Nephron progenitor cell (in vitro differentiated cells): ENCODE results near the gene MBLAC1.

ENCODE experiments used
- DNase-seq: peaks from one replicate; pipeline ENCODE4 v3.0.0; 2021
- H3K27ac Mint-ChIP-seq: 2 replicates; pipeline ENCODE4 v1.8.0; 2021; ENCODE audit warnings: mild to moderate bottlenecking, moderate library complexity, mixed read lengths
- H3K27me3 Mint-ChIP-seq: 2 replicates; pipeline ENCODE4 v1.8.0; 2021; ENCODE audit warnings: mild to moderate bottlenecking, low read depth, mixed read lengths; ENCODE audit not compliant: poor library complexity
- H3K36me3 Mint-ChIP-seq: 2 replicates; pipeline ENCODE4 v1.8.0; 2021; ENCODE audit warnings: low read depth, mixed read lengths
- H3K4me1 Mint-ChIP-seq: 2 replicates; pipeline ENCODE4 v1.8.0; 2021; ENCODE audit warnings: mixed read lengths
- H3K4me3 Mint-ChIP-seq: 2 replicates; pipeline ENCODE4 v1.8.0; 2021; ENCODE audit warnings: mild to moderate bottlenecking, moderate library complexity, mixed read lengths
- H3K9me3 Mint-ChIP-seq: 2 replicates; pipeline ENCODE4 v1.8.0; 2021; ENCODE audit warnings: mild to moderate bottlenecking, moderate library complexity, mixed read lengths
- CTCF ChIP-seq: fragments of 200-600 bp; sonication (generic); IDR thresholded peaks from 2 replicates; pipeline ENCODE4 v1.5.0; 2021; ENCODE audit warnings: antibody characterized with exemption

The MBLAC1 gene

DNA sequence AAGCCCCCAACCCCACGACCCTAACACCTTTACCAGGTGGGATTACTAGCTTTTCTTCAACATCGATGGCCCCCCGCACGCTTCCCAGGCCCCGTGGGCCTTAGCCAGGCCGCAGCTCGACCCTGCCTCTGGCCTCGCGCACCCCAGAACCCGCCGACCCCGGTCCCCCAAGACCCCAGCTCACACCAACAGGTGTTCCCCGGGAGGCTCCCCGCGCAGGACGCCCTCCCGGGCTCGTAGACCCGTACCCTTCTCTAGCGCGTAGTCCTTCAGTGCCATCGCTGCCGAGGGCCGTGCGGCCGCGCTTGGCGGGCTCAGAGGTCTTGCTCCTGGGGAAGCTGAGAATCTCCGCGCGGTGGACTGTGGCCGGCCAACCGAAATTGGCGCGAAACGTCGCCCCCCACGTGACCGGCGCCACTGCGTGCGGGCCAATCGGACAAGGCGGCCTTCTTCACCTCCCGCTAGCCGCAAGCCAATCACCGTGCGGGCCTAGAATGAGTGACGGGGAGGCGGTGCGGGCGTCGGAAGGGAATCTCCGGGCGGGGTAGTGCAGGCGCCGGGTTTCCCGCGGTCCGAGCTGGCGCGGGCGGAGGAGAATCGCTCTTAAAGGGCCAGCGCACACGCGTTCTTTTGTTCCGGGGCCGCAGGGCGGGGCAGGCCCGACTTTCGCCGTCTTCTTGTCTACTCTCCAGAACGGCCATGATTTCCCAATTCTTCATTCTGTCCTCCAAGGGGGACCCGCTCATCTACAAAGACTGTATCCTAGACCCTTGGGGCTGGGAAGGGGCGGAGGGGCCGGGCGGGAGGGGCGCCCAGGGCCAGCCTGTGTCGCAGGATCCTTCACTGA is 25.5 kb upstream of the MBLAC1 start, which contains the start of the genes AP4M1 and MCM7:
TSS of gene AP4M1 (plus strand) at position 628 of the 847 bp plus-strand sequence. CDS start at position 700, 72 bp downstream.
TSS of gene MCM7 (minus strand) at position 382 of the 847 bp plus-strand sequence. CDS start at position 279, 103 bp downstream.
- Mint-ChIP-seq H3K27ac (peak within 1 kb of the TSS; percentile 100), H3K4me3 (peak within 1 kb of the TSS; percentile 97), H3K36me3 (peaks cover 57% of the 10 kb centered on the region), H3K4me1 (peaks cover 58% of the 10 kb centered on the region), H3K27me3 (peaks cover 13% of the 10 kb centered on the region), H3K9me3 (no peaks in the 10 kb centered on the region)
- DNase-seq, result peak; percentile 98
- TF ChIP-seq CTCF, result no peak

- Mint-ChIP-seq H3K36me3 (peaks cover 40% of the 10 kb centered on the region), H3K27ac (peak overlapping the region; percentile 100)
- no peak for TF ChIP-seq CTCF
Measured at GRCh38 chr7:100102950-100103840, 23.6 kb upstream of the MBLAC1 start.

DNA sequence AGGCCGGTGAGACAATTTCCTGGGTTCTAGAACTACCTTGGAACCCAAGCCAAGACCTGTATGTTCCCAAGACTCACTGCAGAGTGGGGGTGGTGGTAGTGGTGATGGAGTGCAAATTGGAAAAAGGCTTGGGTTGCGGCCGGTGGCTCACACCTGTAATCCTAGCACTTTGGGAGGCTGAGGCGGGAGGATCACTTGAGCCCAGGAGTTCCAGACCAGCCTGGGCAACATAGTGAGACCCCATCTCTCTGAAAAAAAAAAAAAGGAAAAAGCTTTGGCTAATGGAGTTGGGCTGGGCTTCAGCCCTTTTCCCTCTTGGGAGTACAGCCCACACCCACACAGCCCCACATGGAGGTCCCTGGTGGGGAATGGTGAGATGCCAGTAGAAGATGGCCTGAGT is 21.2 kb upstream of the MBLAC1 start:
- H3K27me3 Mint-ChIP-seq, result peaks cover 9% of the 10 kb centered on the region
- no peak for TF ChIP-seq CTCF
- peaks cover 25% of the 10 kb centered on the region for H3K4me1 Mint-ChIP-seq
- no peak for DNase-seq
- H3K36me3 Mint-ChIP-seq, result peaks cover 35% of the 10 kb centered on the region
- H3K27ac Mint-ChIP-seq, result peak overlapping the region; percentile 74
- no peaks in the 10 kb centered on the region for H3K9me3 Mint-ChIP-seq
- H3K4me3 Mint-ChIP-seq, result no peak overlapping the region

More at GRCh38 chr7:100102950-100103840, 23.6 kb upstream of the MBLAC1 start:
- DNase-seq, result no peak
- no peaks in the 10 kb centered on the region for H3K9me3 Mint-ChIP-seq
- peaks cover 47% of the 10 kb centered on the region for H3K4me1 Mint-ChIP-seq
- H3K27me3 Mint-ChIP-seq, result peaks cover 13% of the 10 kb centered on the region
- peak overlapping the region; percentile 97 for H3K4me3 Mint-ChIP-seq

GRCh38 chr7:100106633-100107032 is 20.1 kb upstream of the MBLAC1 start:
- Mint-ChIP-seq H3K4me3 (no peak overlapping the region), H3K27ac (peak overlapping the region; percentile 61), H3K27me3 (peaks cover 7% of the 10 kb centered on the region), H3K9me3 (no peaks in the 10 kb centered on the region), H3K36me3 (peaks cover 46% of the 10 kb centered on the region), H3K4me1 (peaks cover 25% of the 10 kb centered on the region)
- no peak for DNase-seq
- no peak for TF ChIP-seq CTCF

- DNase-seq, result no peak
- Mint-ChIP-seq H3K9me3 (no peaks in the 10 kb centered on the region), H3K27ac (peak overlapping the region; percentile 61), H3K4me3 (no peak overlapping the region), H3K36me3 (peaks cover 48% of the 10 kb centered on the region), H3K4me1 (peaks cover 25% of the 10 kb centered on the region), H3K27me3 (peaks cover 7% of the 10 kb centered on the region)
- no peak for TF ChIP-seq CTCF
Measured at GRCh38 chr7:100107125-100107737, 19.5 kb upstream of the MBLAC1 start.
